HG03521 (cell line): ENCODE data around the gene UPK3A.
"Not testable (repeated sequence)": the region's sequence is repeated elsewhere in the genome, so short reads cannot be mapped to it uniquely, and the experiment has no call there.

Experiments
- ATAC-seq: cut with Tn5 transposase; IDR thresholded peaks from one replicate; pipeline ENCODE4 v1.9.1; 2021; ENCODE audit warnings: mild to moderate bottlenecking, moderate library complexity; ENCODE audit not compliant: unreplicated experiment

UPK3A gene

DNA sequence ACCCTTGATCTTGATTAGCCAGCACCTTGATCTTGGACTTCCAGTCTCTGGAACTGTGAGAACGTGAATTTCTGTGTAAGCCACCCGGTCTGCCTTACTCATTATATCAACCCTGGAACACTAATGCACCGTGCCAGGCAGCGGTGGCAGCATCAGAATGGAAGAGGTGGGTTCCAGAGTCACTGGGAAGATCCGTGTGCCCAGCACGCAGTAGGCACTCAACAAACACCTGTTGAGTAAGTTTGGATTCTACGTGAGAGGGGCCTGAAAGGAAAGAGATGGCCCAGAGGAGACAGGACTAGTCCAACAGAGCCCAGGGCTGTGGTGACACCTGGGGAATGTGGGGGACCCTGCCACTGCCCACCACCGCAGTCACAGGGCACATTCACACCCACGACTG, 6.6 kb upstream of the UPK3A start:
- no peak for ATAC-seq

- ATAC-seq = no peak
Measured at GRCh38 chr22:45280587-45280980, 4.2 kb upstream of the UPK3A start.

DNA sequence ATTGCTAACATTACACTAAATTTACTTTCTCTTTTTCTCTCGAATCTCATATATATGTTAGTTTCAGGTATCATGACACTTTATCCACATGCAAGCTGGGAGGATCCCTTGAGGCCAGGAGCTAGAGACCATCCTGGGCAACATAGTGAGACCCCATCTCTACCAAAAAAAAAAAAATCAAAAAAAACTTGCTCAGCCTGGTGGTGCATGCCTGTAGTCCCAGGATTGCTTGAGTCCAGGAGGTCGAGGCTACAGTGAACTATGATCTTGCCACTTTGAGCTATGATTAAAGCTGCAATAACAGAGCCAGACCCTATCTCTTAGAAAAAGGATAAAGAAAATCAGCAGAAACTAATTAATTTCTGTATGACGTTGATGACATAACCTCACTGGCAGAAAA, 3.7 kb upstream of the UPK3A start:
- no peak for ATAC-seq

- ATAC-seq = no peak
Measured at GRCh38 chr22:45285263-45286058, 712 bp downstream of the UPK3A start.

DNA sequence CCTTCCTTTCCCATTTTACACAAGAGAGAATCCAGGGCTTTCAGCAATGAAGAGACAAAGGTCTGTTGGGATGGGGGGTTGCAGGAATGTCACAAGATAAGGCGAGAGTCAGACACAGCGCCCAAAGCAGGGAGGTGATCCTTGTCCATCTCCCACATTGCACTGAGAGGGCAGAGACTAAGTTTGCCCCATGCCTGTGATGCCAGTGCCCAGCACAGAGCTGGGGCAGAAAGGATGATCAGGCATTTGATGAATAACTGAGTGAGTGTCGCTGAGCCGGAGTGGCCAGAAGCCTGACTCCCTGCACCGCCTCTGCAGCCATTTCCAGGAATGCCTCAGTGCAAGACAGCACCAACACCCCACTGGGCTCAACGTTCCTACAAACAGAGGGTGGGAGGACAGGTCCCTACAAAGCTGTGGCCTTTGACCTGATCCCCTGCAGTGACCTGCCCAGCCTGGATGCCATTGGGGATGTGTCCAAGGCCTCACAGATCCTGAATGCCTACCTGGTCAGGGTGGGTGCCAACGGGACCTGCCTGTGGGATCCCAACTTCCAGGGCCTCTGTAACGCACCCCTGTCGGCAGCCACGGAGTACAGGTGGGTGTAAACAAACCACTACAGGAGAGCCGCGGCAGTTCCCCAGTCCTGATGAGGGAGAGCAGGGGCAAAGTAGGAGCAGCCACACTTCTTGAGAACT, 2.3 kb downstream of the UPK3A start:
- no peak for ATAC-seq

DNA sequence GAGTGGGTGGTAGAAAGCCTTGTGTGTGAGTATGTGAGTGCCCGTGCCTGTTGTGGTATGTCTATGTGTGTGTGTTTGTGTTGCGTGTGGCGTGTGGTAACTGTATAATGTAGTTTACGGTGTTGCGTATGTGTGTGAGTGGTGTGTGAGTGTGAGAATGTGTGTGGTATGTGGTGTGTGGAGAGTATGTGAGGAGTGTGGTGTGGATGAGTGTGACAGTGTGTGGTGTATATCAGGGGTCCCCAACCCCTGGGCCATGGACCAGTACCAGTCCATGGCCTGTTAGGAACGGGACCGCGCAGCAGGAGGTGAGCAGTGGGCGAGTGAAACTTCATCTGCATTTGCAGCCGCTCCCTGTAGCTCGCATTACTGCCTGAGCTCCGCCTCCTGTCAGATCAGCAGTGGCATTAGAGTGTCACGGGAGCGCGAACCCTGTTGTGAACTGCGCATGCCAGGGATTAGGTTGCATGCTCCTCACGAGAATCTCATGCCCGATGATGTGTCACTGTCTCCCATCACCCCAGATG, 5.7 kb downstream of the UPK3A start:
- no peak for ATAC-seq

DNA sequence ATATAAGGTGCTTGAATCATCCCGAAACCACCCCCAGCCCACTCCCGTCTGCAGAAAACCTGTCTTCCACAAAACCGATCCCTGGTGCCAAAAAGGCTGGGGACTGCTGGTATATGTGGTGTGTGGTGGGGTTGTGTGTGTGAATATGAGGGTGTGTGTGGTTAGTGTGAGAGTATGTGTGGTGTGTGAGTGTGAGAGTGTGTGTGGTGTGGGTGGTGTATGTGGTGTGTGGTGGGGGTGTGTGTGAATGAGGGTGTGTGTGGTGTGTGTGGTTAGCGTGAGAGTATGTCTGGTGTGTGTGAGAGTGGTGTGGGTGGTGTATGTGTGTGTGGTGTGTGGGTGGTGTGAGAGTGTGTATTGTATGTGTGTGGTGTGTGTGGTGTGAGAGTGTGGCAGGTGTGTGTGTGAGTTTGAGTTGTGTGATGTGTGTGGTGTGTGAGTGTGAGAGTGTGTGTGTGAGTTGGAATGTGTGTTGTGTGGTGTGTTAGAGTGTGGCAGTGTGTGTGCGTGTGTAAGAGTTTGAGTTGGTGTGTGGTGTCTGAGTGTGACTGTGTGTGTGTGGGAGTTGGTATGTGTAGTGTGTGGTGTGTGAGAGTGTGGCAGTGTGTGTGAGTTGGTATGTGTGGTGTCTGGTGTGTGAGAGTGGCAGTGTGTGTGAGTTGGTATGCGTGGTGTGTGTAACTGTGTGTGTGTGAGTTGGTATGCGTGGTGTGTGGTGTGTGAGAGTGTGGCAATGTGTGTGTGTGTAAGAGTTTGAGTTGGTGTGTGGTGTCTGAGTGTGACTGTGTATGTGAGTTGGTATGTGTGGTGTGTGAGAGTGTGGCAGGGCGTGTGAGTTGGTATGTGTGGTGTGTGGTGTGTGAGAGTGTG, 6.5 kb downstream of the UPK3A start:
- no peak for ATAC-seq

DNA sequence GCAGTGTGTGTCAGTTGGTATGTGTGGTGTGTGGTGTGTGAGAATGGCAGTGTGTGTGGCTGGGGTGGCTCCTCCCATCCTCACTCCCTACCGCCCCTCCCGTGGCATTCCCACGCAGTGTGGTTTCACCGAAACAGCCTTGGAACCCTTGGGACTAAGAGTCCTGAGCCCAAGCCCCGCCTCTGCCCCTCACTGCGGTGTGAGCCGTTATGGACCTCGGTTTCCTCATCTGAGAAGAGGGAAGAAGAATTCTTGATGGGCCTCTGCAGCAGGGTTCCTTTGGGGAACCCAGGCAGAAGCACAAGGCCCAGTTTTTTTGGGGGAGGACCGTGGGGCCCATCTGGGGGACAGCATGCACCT, 7.2 kb downstream of the UPK3A start:
- ATAC-seq = no peak

DNA sequence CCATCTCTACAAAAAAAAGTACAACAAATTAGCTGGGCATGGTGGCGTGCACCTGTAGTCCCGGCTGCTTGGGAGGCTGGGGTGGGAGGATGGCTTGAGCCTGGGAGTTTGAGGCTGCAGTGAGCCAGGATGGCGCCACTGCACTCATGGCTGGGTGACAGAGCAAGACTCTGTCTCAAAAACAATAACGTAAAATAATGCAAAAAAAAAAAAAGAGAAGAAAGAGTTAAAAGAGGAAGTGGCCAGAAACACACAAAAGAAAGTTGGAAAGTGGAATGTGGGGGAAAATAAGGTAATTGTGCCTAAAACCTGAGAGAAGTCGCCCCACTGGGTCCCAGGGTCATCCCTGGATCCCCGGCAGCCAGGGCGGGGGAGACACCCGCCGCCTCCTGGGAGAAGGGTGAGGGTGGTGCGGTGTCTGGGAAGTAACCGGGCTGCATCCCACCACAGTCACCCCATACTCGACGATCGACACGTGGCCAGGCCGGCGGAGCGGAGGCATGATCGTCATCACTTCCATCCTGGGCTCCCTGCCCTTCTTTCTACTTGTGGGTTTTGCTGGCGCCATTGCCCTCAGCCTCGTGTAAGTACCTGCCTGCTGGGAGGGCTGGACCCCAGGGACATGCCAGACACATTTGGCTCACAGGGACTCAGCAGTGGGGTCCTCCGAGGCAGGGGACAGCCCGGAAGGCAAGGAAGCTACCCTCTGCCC, 8.1 kb downstream of the UPK3A start:
- no peak for ATAC-seq

GRCh38 chr22:45294030-45294429, 9.3 kb downstream of the UPK3A start:
- ATAC-seq = no peak

DNA sequence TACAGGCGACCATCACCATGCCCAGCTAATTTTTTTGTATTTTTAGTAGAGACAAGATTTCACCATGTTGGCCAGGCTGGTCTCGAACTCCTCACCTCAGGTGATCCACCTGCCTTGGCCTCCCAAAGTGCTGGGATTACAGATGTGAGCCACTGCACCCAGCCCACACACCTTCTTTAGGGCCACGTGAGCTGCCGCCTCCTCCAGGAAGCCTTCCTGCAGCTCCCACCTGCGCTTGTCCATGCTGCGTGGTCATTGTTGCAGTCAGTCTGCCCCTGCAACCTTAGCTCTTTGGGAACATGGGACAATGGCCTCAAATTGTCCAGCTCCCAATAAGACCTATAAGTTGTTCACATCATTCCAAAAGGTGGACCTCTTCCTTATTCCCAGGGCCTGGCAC, 10.3 kb downstream of the UPK3A start:
- not testable (repeated sequence) for ATAC-seq

DNA sequence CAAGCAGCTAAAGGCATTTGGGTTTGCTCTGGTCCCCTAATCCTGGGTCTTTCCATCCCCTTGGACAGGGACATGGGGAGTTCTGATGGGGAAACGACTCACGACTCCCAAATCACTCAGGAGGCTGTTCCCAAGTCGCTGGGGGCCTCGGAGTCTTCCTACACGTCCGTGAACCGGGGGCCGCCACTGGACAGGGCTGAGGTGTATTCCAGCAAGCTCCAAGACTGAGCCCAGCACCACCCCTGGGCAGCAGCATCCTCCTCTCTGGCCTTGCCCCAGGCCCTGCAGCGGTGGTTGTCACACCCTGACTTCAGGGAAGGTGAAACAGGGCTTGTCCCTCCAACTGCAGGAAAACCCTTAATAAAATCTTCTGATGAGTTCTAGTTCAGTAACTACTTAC, 10.7 kb downstream of the UPK3A start:
- ATAC-seq = no peak

- no peak for ATAC-seq
Measured at GRCh38 chr22:45296628-45297297, 12.0 kb downstream of the UPK3A start.

DNA sequence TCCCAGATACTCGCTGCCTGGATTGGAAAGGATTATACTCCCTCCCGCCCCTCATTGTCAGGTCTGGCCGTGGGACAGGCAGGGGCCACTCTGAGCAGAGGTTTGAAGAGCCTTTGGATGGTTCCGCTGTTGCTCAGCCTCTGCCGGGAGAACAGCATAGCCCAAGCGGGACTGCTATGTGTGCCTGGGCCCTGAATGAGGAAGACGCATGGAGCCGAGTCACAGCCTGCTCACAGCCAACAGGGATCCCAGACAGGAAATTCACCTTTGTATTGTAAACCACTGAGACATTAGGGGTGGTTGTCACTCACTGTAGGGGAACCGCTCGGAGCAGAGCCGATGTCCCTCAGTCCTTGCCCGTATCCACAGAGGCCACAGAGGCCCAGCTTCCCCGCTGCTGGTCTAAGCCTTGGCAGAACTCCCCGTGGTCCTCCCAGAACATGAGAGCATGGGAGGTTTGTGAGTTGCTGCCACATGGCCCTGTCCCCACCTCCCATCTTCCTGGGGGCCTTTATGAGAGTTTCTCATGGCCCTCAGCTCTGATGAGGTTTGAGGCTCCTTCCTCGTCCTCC, 14.3 kb downstream of the UPK3A start:
- no peak for ATAC-seq

GRCh38 chr22:45302751-45303150, 18.0 kb downstream of the UPK3A start:
- no peak for ATAC-seq

- no peak for ATAC-seq
Measured at GRCh38 chr22:45303181-45303580, 18.4 kb downstream of the UPK3A start.

- ATAC-seq = no peak
Measured at GRCh38 chr22:45304971-45305370, 20.2 kb downstream of the UPK3A start.

- no peak for ATAC-seq
Measured at GRCh38 chr22:45305456-45306075, 20.8 kb downstream of the UPK3A start.

- ATAC-seq = no peak
Measured at GRCh38 chr22:45306139-45306538, 21.4 kb downstream of the UPK3A start.
